Measurements from ENCODE around the gene KCNK3. TPM values are rescaled to one million over a fixed set of nuclear protein-coding genes. Genes with fewer than 3 reads are reported as not detected.

The KCNK3 gene
- total RNA-seq, 1 experiment from 2014 or later = 0.09 TPM

- peaks cover 11% of the 10 kb centered on the region for H3K27me3 Mint-ChIP-seq (ENCODE audit: low read depth)
- H3K36me3 Mint-ChIP-seq (ENCODE audit: insufficient read depth in 1 of 3, low read depth in 3 of 3) = no peaks in the 10 kb centered on the region
- H3K4ac ChIP-seq (ENCODE audit: low read depth, low read length) = no peak overlapping the region
- H4K8ac ChIP-seq (replicated peaks; ENCODE audit: insufficient read length, low read depth, low read length) = no peak overlapping the region
- no peak overlapping the region for H2BK12ac ChIP-seq (ENCODE audit: insufficient read length, low read depth, low read length)
- H3K27ac ChIP-seq (ENCODE audit: insufficient read length, low read depth, low read length) = no peak overlapping the region
- peaks cover 2% of the 10 kb centered on the region; the same call in 1 of the 2 replicates for H3K4me1 ChIP-seq (ENCODE audit: insufficient read depth, low read length)
- H3K56ac ChIP-seq (ENCODE audit: insufficient read length, low read depth, low read length) = no peak overlapping the region
- H3T11ph ChIP-seq (ENCODE audit: low read length) = no peak overlapping the region
- no peak overlapping the region for H3K18ac ChIP-seq (ENCODE audit: insufficient read length, low read depth, low read length)
- no peaks in the 10 kb centered on the region for H3K79me2 ChIP-seq (ENCODE audit: insufficient read depth, low read length)
- no peak overlapping the region for H4K5ac ChIP-seq (ENCODE audit: insufficient read length, low read depth, low read length)
- H4K20me1 ChIP-seq (ENCODE audit: control insufficient read depth, insufficient read depth, insufficient read length) = no peaks in the 10 kb centered on the region
- no peak for TF ChIP-seq CTCF (conservative IDR thresholded peaks at IDR 0.05)
- H3K9me3 ChIP-seq (ENCODE audit: control insufficient read depth, low read depth, low read length) = no peaks in the 10 kb centered on the region
- no peaks in the 10 kb centered on the region for H3K79me1 ChIP-seq (ENCODE audit: insufficient read depth, low read depth, low read length, poor library complexity, severe bottlenecking)
- no CpG with 5 or more reads among the region's 5 CpGs for WGBS (ENCODE audit: extremely low coverage, insufficient read length, low lambda C conversion rate)
- no peak overlapping the region for H4K91ac ChIP-seq (ENCODE audit: insufficient read length, low read depth, low read length)
- H3K27ac Mint-ChIP-seq = peak overlapping the region in 1 of 3 experiments; percentile 1; a peak in 1 of 7 replicates
- no peak overlapping the region for H3K4me2 ChIP-seq (ENCODE audit: insufficient read depth, insufficient read length, low read length)
- no peak overlapping the region for H3K9ac ChIP-seq (ENCODE audit: extremely low read depth, insufficient read length, low read length)
- H3K14ac ChIP-seq (ENCODE audit: insufficient read depth, low read length) = no peak overlapping the region
- H2BK120ac ChIP-seq (ENCODE audit: low read depth, low read length, poor library complexity, severe bottlenecking) = no peak overlapping the region
- no peak overlapping the region for H3K4me3 Mint-ChIP-seq
- no peaks in the 10 kb centered on the region for H3K27me3 ChIP-seq (ENCODE audit: insufficient read depth, low read length)
- no peak overlapping the region for H2BK5ac ChIP-seq (ENCODE audit: insufficient read length, low read length)
- no peak overlapping the region for H3K23ac ChIP-seq (ENCODE audit: insufficient read length, low read depth, low read length)
- H2AK5ac ChIP-seq (ENCODE audit: insufficient read length, low read length) = no peak overlapping the region
- H2BK20ac ChIP-seq (ENCODE audit: low read depth, low read length, poor library complexity, severe bottlenecking) = no peak overlapping the region
- no peak overlapping the region for H2AFZ ChIP-seq (ENCODE audit: low read length)
- peaks cover 4% of the 10 kb centered on the region for H3K23me2 ChIP-seq (ENCODE audit: insufficient read length, low read depth, low read length, poor library complexity, severe bottlenecking)
- peaks cover 12 to 16% of the 10 kb centered on the region in 2 experiments for H3K4me1 Mint-ChIP-seq
- DNase-seq = no peak
- no peaks in the 10 kb centered on the region; a peak in 1 of 5 replicates for H3K9me3 Mint-ChIP-seq
- H2BK15ac ChIP-seq (ENCODE audit: low read depth, low read length) = no peak overlapping the region
Measured at GRCh38 chr2:26767129-26767528, 74.6 kb downstream of the KCNK3 start.

All from H9 (cell line).